ENCODE data around the gene COL26A1.

The COL26A1 gene

GRCh38 chr7:101436857-101437576 is 74.3 kb downstream of the COL26A1 start:
- Histone ChIP-seq H3K4me3 (replicated peaks; ENCODE audit: insufficient read depth, low read length) (no peak overlapping the region), H3K27me3 (ENCODE audit: insufficient read depth, poor library complexity, severe bottlenecking) (peaks cover 9% of the 10 kb centered on the region), H3K27ac (replicated peaks) (no peak overlapping the region)
- no peak for TF ChIP-seq GABPA (IDR thresholded peaks at IDR 0.05; ENCODE audit: low read depth)
- TF ChIP-seq, protein P1, sequence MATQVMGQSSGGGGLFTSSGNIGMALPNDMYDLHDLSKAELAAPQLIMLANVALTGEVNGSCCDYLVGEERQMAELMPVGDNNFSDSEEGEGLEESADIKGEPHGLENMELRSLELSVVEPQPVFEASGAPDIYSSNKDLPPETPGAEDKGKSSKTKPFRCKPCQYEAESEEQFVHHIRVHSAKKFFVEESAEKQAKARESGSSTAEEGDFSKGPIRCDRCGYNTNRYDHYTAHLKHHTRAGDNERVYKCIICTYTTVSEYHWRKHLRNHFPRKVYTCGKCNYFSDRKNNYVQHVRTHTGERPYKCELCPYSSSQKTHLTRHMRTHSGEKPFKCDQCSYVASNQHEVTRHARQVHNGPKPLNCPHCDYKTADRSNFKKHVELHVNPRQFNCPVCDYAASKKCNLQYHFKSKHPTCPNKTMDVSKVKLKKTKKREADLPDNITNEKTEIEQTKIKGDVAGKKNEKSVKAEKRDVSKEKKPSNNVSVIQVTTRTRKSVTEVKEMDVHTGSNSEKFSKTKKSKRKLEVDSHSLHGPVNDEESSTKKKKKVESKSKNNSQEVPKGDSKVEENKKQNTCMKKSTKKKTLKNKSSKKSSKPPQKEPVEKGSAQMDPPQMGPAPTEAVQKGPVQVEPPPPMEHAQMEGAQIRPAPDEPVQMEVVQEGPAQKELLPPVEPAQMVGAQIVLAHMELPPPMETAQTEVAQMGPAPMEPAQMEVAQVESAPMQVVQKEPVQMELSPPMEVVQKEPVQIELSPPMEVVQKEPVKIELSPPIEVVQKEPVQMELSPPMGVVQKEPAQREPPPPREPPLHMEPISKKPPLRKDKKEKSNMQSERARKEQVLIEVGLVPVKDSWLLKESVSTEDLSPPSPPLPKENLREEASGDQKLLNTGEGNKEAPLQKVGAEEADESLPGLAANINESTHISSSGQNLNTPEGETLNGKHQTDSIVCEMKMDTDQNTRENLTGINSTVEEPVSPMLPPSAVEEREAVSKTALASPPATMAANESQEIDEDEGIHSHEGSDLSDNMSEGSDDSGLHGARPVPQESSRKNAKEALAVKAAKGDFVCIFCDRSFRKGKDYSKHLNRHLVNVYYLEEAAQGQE (IDR thresholded peaks at IDR 0.05; ENCODE audit: insufficient replicate concordance, low read depth), result no peak
- no peak for TF ChIP-seq POLR2AphosphoS5 (IDR thresholded peaks at IDR 0.05; ENCODE audit: low read depth)
- TF ChIP-seq CTCF (IDR thresholded peaks at IDR 0.05; ENCODE audit: insufficient read depth, low read length), result no peak
- no peak for TF ChIP-seq SPI1 (IDR thresholded peaks at IDR 0.05; ENCODE audit: borderline replicate concordance, low read depth)
- no peak for DNase-seq (ENCODE audit: low read depth in 1 of 2, low spot score in 1 of 2)

GRCh38 chr7:101441890-101442289 is 79.2 kb downstream of the COL26A1 start:
- no peak for DNase-seq (ENCODE audit: low read depth in 1 of 2, low spot score in 1 of 2)
- TF ChIP-seq, protein P1 (IDR thresholded peaks at IDR 0.05; ENCODE audit: insufficient replicate concordance, low read depth), result no peak
- no peak for TF ChIP-seq SPI1 (IDR thresholded peaks at IDR 0.05; ENCODE audit: borderline replicate concordance, low read depth)
- no peak for TF ChIP-seq POLR2AphosphoS5 (IDR thresholded peaks at IDR 0.05; ENCODE audit: low read depth)
- TF ChIP-seq CTCF (IDR thresholded peaks at IDR 0.05; ENCODE audit: insufficient read depth, low read length), result no peak
- TF ChIP-seq GABPA (IDR thresholded peaks at IDR 0.05; ENCODE audit: low read depth), result no peak
- H3K27ac ChIP-seq (replicated peaks), result no peak overlapping the region
- peaks cover 8% of the 10 kb centered on the region for H3K27me3 ChIP-seq (ENCODE audit: insufficient read depth, poor library complexity, severe bottlenecking)
- no peak overlapping the region for H3K4me3 ChIP-seq (replicated peaks; ENCODE audit: insufficient read depth, low read length)

GRCh38 chr7:101442426-101443070 is 79.9 kb downstream of the COL26A1 start:
- Histone ChIP-seq H3K4me3 (replicated peaks; ENCODE audit: insufficient read depth, low read length) (no peak overlapping the region), H3K27ac (replicated peaks) (no peak overlapping the region), H3K27me3 (ENCODE audit: insufficient read depth, poor library complexity, severe bottlenecking) (peaks cover 8% of the 10 kb centered on the region)
- TF ChIP-seq SPI1 (IDR thresholded peaks at IDR 0.05; ENCODE audit: borderline replicate concordance, low read depth) (no peak), POLR2AphosphoS5 (IDR thresholded peaks at IDR 0.05; ENCODE audit: low read depth) (no peak), GABPA (IDR thresholded peaks at IDR 0.05; ENCODE audit: low read depth) (no peak), CTCF (IDR thresholded peaks at IDR 0.05; ENCODE audit: insufficient read depth, low read length) (no peak)
- TF ChIP-seq, protein P1 (IDR thresholded peaks at IDR 0.05; ENCODE audit: insufficient replicate concordance, low read depth), result no peak
- no peak for DNase-seq (ENCODE audit: low read depth in 1 of 2, low spot score in 1 of 2)
